Stomach (tissue), 9 donors: Measurements from ENCODE around the gene FBXO3. TPM values are rescaled to one million over a fixed set of nuclear protein-coding genes. Genes with fewer than 3 reads are reported as not detected.
"Not testable (repeated sequence)": the region's sequence is repeated elsewhere in the genome, so short reads cannot be mapped to it uniquely, and the experiment has no call there.

ENCODE experiments used
- DNase-seq, 2 donors: peaks; one replicate each; pipeline versions ENCODE4 v3.0.0 to v3.0.0-alpha.2; 2013 to 2019
- H3K27ac ChIP-seq, 5 donors: fragments of 200-600 bp in 4 of 5; sonication (generic) in 4 of 5; one replicate each; pipeline ENCODE4 v1.5.1; 2013 to 2019; ENCODE audit warnings: mild to moderate bottlenecking in 1 of 5, moderate library complexity in 1 of 5
- H3K27me3 ChIP-seq, 3 donors: fragments of 200-600 bp; sonication (generic); one replicate each; pipeline ENCODE4 v1.5.1; 2017 to 2019; ENCODE audit warnings: mixed run types in 1 of 3
- H3K36me3 ChIP-seq, 4 donors: fragments of 200-600 bp; sonication (generic); 1 replicate in 3 of 4; 2 replicates in 1 of 4; pipeline ENCODE4 v1.5.1; 2016 to 2019
- H3K4me1 ChIP-seq, 4 donors: fragments of 200-600 bp; sonication (generic); one replicate each; pipeline ENCODE4 v1.5.1; 2016 to 2019
- H3K4me3 ChIP-seq, 4 donors: fragments of 200-600 bp; sonication (generic) in 3 of 4; one replicate each; pipeline ENCODE4 v1.5.1; 2016 to 2019; ENCODE audit warnings: mild to moderate bottlenecking in 1 of 4
- H3K9me3 ChIP-seq, 4 donors: fragments of 200-600 bp; sonication (generic); one replicate each; pipeline ENCODE4 v1.5.1; 2016 to 2019
- EP300 ChIP-seq: sonication (generic); formaldehyde crosslinking; IDR thresholded peaks from one replicate; pipeline ENCODE4 v1.6.1; 2017; ENCODE audit warnings: antibody characterized with exemption
- POLR2A ChIP-seq, 4 donors: fragments of 450-650 bp; IDR thresholded peaks; one replicate each; pipeline ENCODE4 v1.6.1; 2016; ENCODE audit warnings: antibody characterized with exemption in 4 of 4, control low read depth in 2 of 4, mild to moderate bottlenecking in 1 of 4, moderate library complexity in 1 of 4
- POLR2AphosphoS5 ChIP-seq, 3 donors: sonication (generic); formaldehyde crosslinking; IDR thresholded peaks; one replicate each; pipeline ENCODE4 v1.6.1; 2016; ENCODE audit warnings: antibody characterized with exemption in 3 of 3
- WGBS, 5 donors: extraction: QIAGEN DNeasy Blood & Tissue Kit in 3 of 5; methylation state at CpG; one replicate each; pipeline versions ENCODE4 v1.1.5 to v1.1.7; 2013 to 2018; 5-methylcytosine and 5-hydroxymethylcytosine counted together
- intact Hi-C: fragments of 100-400 bp; cut with DNase I; formaldehyde crosslinking; loops from one replicate; pipeline ENCODE4 v1.15.1; 2023; ENCODE audit warnings: low total_unique reads
- polyA plus RNA-seq, 3 donors: library from polyadenylated mRNA; stranded (reverse); fragments of 200-250 nt; gene quantifications; one replicate each; pipeline ENCODE4 v1.2.3, GENCODE V29; 2013
- total RNA-seq, 5 donors: library from RNA; depleted of rRNA; stranded (reverse); fragments of >200 nt; gene quantifications; one replicate each; pipeline versions ENCODE4 v1.1.0 to v1.2.3, GENCODE V29; 2014 to 2016
- TF ChIP-seq, protein P1 (sequence below), 7 experiments: fragments of 450-650 bp in 4 of 7; fragments of 200-600 bp in 3 of 7; sonication (generic) in 3 of 7; IDR thresholded peaks; one replicate each; pipeline ENCODE4 v1.5.1; 2016 to 2019; ENCODE audit warnings: antibody characterized with exemption in 7 of 7, control low read depth in 2 of 7, mild to moderate bottlenecking in 1 of 7
- donor health status: healthy with polysubstance abuse.
- donor health status: Bipolar disorder and iron deficiency.
- donor health status: healthy.

FBXO3 gene
- total and polyA plus RNA-seq, 8 donors = 4.9 to 63.0 (median 25.3) TPM

DNA sequence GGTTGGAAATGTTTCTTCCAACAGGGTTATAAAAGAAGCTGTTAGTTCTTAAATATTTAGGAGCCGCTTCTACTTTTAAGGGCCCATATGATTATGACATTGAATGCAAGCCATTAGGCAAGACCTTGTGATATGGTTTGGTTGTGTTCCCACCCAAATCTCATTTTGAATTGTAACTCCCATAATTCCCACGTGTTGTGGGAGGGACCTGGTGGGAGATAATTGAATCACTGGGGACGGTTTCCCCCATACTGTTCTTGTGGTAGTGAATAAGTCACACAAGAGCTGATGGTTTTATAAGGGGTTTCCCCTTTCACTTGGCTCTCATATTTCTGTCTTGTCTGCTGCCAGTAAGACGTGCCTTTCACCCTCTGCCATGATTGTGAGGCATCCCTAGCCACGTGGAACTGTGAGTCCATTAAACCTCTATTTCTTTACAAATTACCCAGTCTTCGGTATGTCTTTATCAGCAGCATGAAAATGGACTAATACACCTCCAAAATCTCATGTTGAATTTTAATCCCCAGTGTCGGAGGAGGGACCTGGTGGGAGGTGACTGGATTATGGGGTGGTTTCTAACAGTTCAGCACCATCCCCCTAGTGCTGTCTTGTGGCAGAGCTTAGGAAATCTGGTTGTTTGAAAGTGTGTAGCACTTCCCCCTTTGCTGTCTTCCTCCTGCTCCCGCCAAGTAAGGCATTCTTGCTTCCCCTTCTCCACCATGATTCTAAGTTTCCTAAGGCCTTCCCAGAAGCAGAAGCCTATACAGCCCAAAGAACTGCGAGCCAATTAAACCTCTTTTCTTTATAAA is 42.4 kb downstream of the FBXO3 start:
- TF ChIP-seq, protein P1, sequence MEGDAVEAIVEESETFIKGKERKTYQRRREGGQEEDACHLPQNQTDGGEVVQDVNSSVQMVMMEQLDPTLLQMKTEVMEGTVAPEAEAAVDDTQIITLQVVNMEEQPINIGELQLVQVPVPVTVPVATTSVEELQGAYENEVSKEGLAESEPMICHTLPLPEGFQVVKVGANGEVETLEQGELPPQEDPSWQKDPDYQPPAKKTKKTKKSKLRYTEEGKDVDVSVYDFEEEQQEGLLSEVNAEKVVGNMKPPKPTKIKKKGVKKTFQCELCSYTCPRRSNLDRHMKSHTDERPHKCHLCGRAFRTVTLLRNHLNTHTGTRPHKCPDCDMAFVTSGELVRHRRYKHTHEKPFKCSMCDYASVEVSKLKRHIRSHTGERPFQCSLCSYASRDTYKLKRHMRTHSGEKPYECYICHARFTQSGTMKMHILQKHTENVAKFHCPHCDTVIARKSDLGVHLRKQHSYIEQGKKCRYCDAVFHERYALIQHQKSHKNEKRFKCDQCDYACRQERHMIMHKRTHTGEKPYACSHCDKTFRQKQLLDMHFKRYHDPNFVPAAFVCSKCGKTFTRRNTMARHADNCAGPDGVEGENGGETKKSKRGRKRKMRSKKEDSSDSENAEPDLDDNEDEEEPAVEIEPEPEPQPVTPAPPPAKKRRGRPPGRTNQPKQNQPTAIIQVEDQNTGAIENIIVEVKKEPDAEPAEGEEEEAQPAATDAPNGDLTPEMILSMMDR (IDR thresholded peaks at IDR 0.05) = no peak
- TF ChIP-seq EP300 = no peak
- no peak for TF ChIP-seq POLR2A (IDR thresholded peaks at IDR 0.05)
- TF ChIP-seq POLR2AphosphoS5 (IDR thresholded peaks at IDR 0.05) = no peak
- intact Hi-C loops = no loop called here
- Histone ChIP-seq H3K9me3 (no peaks in the 10 kb centered on the region), H3K36me3 (peaks cover 0 to 22% (median 13%) of the 10 kb centered on the region in 4 donors), H3K4me3 (peak overlapping the region in 1 of 4 donors; percentile 65), H3K4me1 (peaks cover 28 to 72% (median 52%) of the 10 kb centered on the region in 4 donors), H3K27me3 (no peaks in the 10 kb centered on the region), H3K27ac (peak overlapping the region in 3 of 5 donors; percentile 51 to 97 (median 93))
- 58 to 76% (median 69%) methylated on average over 9 of the region's 9 CpGs for WGBS, 5 donors
- no peak for DNase-seq

DNA sequence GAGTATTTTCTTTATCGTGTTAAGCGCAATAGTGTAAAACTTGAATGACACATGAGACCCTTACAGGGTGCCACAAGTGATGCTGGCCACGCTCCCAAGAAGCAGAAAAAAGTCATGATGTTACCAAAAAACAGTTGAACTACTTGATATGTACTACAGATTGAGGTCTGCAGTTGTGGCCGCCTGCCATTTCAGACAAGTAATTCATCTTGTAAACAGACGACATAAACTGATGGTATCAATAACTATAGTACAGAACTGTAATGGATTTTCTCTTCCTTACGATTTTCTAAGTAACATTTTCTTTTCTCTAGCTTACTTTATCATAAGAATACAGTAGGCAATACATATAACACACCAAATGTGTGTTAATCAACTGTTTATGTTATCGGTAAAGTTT is 43.6 kb downstream of the FBXO3 start:
- peaks cover 0 to 22% (median 13%) of the 10 kb centered on the region in 4 donors for H3K36me3 ChIP-seq
- intact Hi-C loops = no loop called here
- peak overlapping the region in 1 of 4 donors; percentile 65 for H3K4me3 ChIP-seq
- H3K27me3 ChIP-seq = no peaks in the 10 kb centered on the region
- H3K27ac ChIP-seq = no peak overlapping the region
- TF ChIP-seq POLR2A (IDR thresholded peaks at IDR 0.05) (no peak), POLR2AphosphoS5 (IDR thresholded peaks at IDR 0.05) (no peak), EP300 (no peak)
- TF ChIP-seq, protein P1 (IDR thresholded peaks at IDR 0.05) = no peak
- DNase-seq = no peak
- H3K4me1 ChIP-seq = peaks cover 23 to 79% (median 54%) of the 10 kb centered on the region in 4 donors
- H3K9me3 ChIP-seq = no peaks in the 10 kb centered on the region
- 65 to 71% (median 70%) methylated on average over 7 of the region's 7 CpGs for WGBS, 5 donors

DNA sequence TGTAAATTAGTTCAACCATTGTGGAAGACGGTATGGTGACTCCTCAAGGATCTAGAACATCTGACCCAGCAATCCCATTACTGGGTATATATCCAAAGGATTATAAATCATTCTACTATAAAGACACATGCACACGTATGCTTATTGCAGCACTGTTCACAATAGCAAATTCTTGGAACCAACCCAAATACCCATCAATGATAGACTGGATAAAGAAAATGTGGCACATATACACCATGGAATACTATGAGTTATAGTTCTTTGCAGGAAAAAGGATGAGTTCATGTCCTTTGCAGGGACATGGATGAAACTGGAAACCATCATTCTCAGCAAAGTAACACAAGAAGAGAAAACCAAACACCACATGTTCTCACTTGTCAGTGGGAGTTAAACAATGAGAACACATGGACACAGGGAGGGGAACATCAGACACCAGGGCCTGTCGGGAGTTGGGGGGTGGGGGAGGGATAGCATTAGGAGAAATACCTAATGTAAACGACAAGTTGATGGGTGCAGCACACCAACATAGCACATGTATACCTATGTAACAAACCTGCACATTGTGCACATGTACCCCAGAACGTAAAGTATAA is 45.2 kb downstream of the FBXO3 start:
- H3K4me3 ChIP-seq, H3K27me3 ChIP-seq, DNase-seq, H3K27ac ChIP-seq, intact Hi-C loops, H3K9me3 ChIP-seq: not testable (repeated sequence)
- WGBS, 5 donors = 64 to 83% (median 79%) methylated on average over 5 of the region's 5 CpGs
- Histone ChIP-seq H3K36me3 (peaks cover 0 to 22% (median 13%) of the 10 kb centered on the region in 4 donors), H3K4me1 (peaks cover 32 to 86% (median 60%) of the 10 kb centered on the region in 4 donors)

DNA sequence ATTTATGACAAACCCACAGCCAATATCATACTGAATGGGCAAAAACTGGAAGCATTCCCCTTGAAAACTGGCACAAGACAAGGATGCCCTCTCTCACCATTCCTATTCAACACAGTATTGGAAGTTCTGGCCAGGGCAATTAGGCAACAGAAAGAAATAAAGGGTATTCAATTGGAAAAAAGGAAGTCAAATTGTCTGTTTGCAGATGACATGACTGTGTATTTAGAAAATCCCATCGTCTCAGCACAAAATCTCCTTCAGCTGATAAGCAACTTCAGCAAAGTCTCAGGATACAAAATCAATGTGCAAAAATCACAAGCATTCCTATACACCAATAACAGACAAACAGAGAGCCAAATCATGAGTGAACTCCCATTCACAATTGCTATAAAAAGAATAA is 46.8 kb downstream of the FBXO3 start:
- H3K4me3 ChIP-seq, H3K27ac ChIP-seq, H3K27me3 ChIP-seq, intact Hi-C loops, DNase-seq, H3K9me3 ChIP-seq: not testable (repeated sequence)
- WGBS, 5 donors = 44 to 57% (median 51%) methylated on average over 1 of the region's 1 CpG
- peaks cover 37 to 86% (median 60%) of the 10 kb centered on the region in 4 donors for H3K4me1 ChIP-seq
- H3K36me3 ChIP-seq = peaks cover 0 to 17% (median 7%) of the 10 kb centered on the region in 4 donors

DNA sequence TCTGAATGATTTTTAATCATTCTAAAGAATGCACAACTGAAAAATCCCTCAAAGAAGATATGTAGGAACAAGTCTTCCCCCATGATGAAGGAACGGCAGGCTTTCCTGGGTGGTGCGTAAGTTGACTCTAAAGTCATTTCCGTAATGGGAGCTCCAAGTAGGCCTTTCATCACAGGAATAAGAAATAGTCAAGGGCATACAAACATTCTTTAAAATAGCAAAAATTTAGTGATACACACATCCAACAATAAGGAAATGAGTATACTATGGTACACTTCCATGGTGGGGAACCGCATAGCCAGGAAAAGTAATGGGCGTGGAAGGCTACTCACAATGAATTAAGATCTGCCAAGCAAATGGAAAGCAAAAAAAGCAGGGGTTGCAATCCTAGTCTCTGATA is 48.8 kb downstream of the FBXO3 start:
- Histone ChIP-seq H3K36me3 (peaks cover 17 to 29% (median 21%) of the 10 kb centered on the region in 4 donors), H3K27ac (peak overlapping the region in 3 of 5 donors; percentile 77 to 85 (median 79)), H3K27me3 (no peaks in the 10 kb centered on the region), H3K4me1 (peaks cover 28 to 86% (median 59%) of the 10 kb centered on the region in 4 donors), H3K4me3 (no peak overlapping the region), H3K9me3 (no peaks in the 10 kb centered on the region)
- no peak for DNase-seq
- no peak for TF ChIP-seq EP300
- TF ChIP-seq, protein P1 (IDR thresholded peaks at IDR 0.05) = no peak
- TF ChIP-seq POLR2A (IDR thresholded peaks at IDR 0.05) = no peak
- TF ChIP-seq POLR2AphosphoS5 (IDR thresholded peaks at IDR 0.05) = no peak
- intact Hi-C loops = no loop called here
- 76 to 95% (median 81%) methylated on average over 5 of the region's 5 CpGs for WGBS, 5 donors
